Liver (tissue), 9 donors: ENCODE data around the gene DCBLD2. TPM values are rescaled to one million over a fixed set of nuclear protein-coding genes. Genes with fewer than 3 reads are reported as not detected.
"Not testable (repeated sequence)": the region's sequence is repeated elsewhere in the genome, so short reads cannot be mapped to it uniquely, and the experiment has no call there.

Source experiments
- DNase-seq: peaks from one replicate; pipeline ENCODE4 v3.0.0-alpha.2; 2017; ENCODE audit warnings: low spot score
- H3K27ac ChIP-seq, 2 donors: one replicate each; pipeline ENCODE4 v1.7.0; 2013; ENCODE audit warnings: inconsistent platforms in 2 of 2, low read length in 2 of 2, control low read depth in 1 of 2, low read depth in 1 of 2, mild to moderate bottlenecking in 1 of 2
- H3K27me3 ChIP-seq, 4 donors: one replicate each; pipeline versions ENCODE4 v1.6.1 to v1.7.0; 2013; ENCODE audit warnings: low read length in 3 of 4, inconsistent platforms in 1 of 4, mild to moderate bottlenecking in 1 of 4, moderate library complexity in 1 of 4; ENCODE audit not compliant: control insufficient read depth in 4 of 4, insufficient read depth in 4 of 4
- H3K36me3 ChIP-seq, 4 donors: one replicate each; pipeline versions ENCODE4 v1.6.1 to v1.7.0; 2013; ENCODE audit warnings: low read length in 3 of 4, mild to moderate bottlenecking in 3 of 4, low read depth in 1 of 4, moderate library complexity in 1 of 4; ENCODE audit not compliant: control insufficient read depth in 4 of 4, insufficient read depth in 3 of 4
- H3K4me1 ChIP-seq, 4 donors: one replicate each; pipeline versions ENCODE4 v1.6.1 to v1.7.0; 2013; ENCODE audit warnings: low read length in 3 of 4, mild to moderate bottlenecking in 3 of 4, moderate library complexity in 1 of 4; ENCODE audit not compliant: control insufficient read depth in 4 of 4, insufficient read depth in 4 of 4
- H3K4me3 ChIP-seq, 3 donors: one replicate each; pipeline versions ENCODE4 v1.6.1 to v1.7.0; 2013; ENCODE audit warnings: low read length in 3 of 3, control low read depth in 1 of 3, low read depth in 1 of 3, mild to moderate bottlenecking in 1 of 3
- H3K9ac ChIP-seq, 2 donors: one replicate each; pipeline ENCODE4 v1.7.0; 2013; ENCODE audit warnings: low read length in 2 of 2, mild to moderate bottlenecking in 2 of 2, moderate library complexity in 2 of 2, control low read depth in 1 of 2, low read depth in 1 of 2
- H3K9me3 ChIP-seq, 4 donors: one replicate each; pipeline versions ENCODE4 v1.6.1 to v1.7.0; 2013; ENCODE audit warnings: low read length in 3 of 4; ENCODE audit not compliant: control insufficient read depth in 4 of 4
- EGR1 ChIP-seq, 2 donors: IDR thresholded peaks; 2 replicates each; pipeline ENCODE4 v1.6.1; 2016 to 2018; ENCODE audit warnings: antibody characterized with exemption in 2 of 2, low read depth in 2 of 2
- FOXA1 ChIP-seq: IDR thresholded peaks from 2 replicates; pipeline ENCODE4 v1.6.1; 2016; ENCODE audit warnings: antibody characterized with exemption
- FOXA2 ChIP-seq: IDR thresholded peaks from 2 replicates; pipeline ENCODE4 v1.6.1; 2016; ENCODE audit warnings: antibody characterized with exemption
- GABPA ChIP-seq, 2 donors: IDR thresholded peaks in 1 of 2; conservative IDR thresholded peaks in 1 of 2; 2 replicates each; pipeline ENCODE4 v1.6.1; 2016; ENCODE audit warnings: antibody characterized with exemption in 2 of 2, mild to moderate bottlenecking in 1 of 2, moderate library complexity in 1 of 2
- HNF4A ChIP-seq, 2 donors: conservative IDR thresholded peaks; 2 replicates each; pipeline ENCODE4 v1.6.1; 2016; ENCODE audit warnings: antibody characterized with exemption in 2 of 2, mild to moderate bottlenecking in 2 of 2
- HNF4G ChIP-seq: IDR thresholded peaks from 2 replicates; pipeline ENCODE4 v1.6.1; 2016; ENCODE audit warnings: antibody characterized with exemption
- JUND ChIP-seq, 2 donors: IDR thresholded peaks; 2 replicates each; pipeline ENCODE4 v1.6.1; 2016; ENCODE audit warnings: antibody characterized with exemption in 2 of 2
- NR2F2 ChIP-seq: IDR thresholded peaks from 2 replicates; pipeline ENCODE4 v1.6.1; 2016; ENCODE audit warnings: antibody characterized with exemption
- RAD21 ChIP-seq, 2 donors: IDR thresholded peaks; 2 replicates each; pipeline ENCODE4 v1.6.1; 2016; ENCODE audit warnings: antibody characterized with exemption in 2 of 2, mild to moderate bottlenecking in 2 of 2
- RXRA ChIP-seq, 2 donors: IDR thresholded peaks; 2 replicates each; pipeline ENCODE4 v1.6.1; 2017 to 2018; ENCODE audit warnings: antibody characterized with exemption in 2 of 2, mild to moderate bottlenecking in 1 of 2
- SP1 ChIP-seq: IDR thresholded peaks from 2 replicates; pipeline ENCODE4 v1.6.1; 2018; ENCODE audit warnings: antibody characterized with exemption, mild to moderate bottlenecking
- TAF1 ChIP-seq: conservative IDR thresholded peaks from 2 replicates; pipeline ENCODE4 v1.6.1; 2016; ENCODE audit warnings: antibody characterized with exemption, mild to moderate bottlenecking
- YY1 ChIP-seq: IDR thresholded peaks from 2 replicates; pipeline ENCODE4 v1.6.1; 2016; ENCODE audit warnings: antibody characterized with exemption, mild to moderate bottlenecking
- ZBTB33 ChIP-seq: IDR thresholded peaks from 2 replicates; pipeline ENCODE4 v1.6.1; 2016; ENCODE audit warnings: antibody characterized with exemption
- WGBS: extraction: QIAGEN DNeasy Blood & Tissue Kit; methylation state at CpG from one replicate; pipeline ENCODE4 v1.1.7; 2013; 5-methylcytosine and 5-hydroxymethylcytosine counted together
- polyA plus RNA-seq, 2 donors: library from polyadenylated mRNA; stranded (reverse) in 1 of 2; unstranded in 1 of 2; fragments of 200-250 nt in 1 of 2; fragments of >200 nt in 1 of 2; fragmentation: Nextera tagmentation in 1 of 2; extraction: Ambion mirVana in 1 of 2; gene quantifications; one replicate each; pipeline versions ENCODE4 v1.2.1 to v1.2.3, GENCODE V29; 2013 to 2015
- total RNA-seq, 2 donors: library from RNA; depleted of rRNA; stranded (reverse); fragments of >200 nt; gene quantifications; one replicate each; pipeline ENCODE4 v1.2.3, GENCODE V29; 2014
- TF ChIP-seq, protein P1 (sequence below): fragments of 150-350 bp; IDR thresholded peaks from 2 replicates; pipeline ENCODE4 v1.5.1; 2017; ENCODE audit warnings: improper control_type of control experiment, low read depth, low read length; ENCODE audit not compliant: missing input control
- TF ChIP-seq, protein P2 (sequence below): IDR thresholded peaks from 2 replicates; pipeline ENCODE4 v1.6.1; 2016; ENCODE audit warnings: antibody characterized with exemption
- TF ChIP-seq, protein P3 (sequence below): IDR thresholded peaks from 2 replicates; pipeline ENCODE4 v1.6.1; 2016; ENCODE audit warnings: antibody characterized with exemption
- TF ChIP-seq, protein P4 (sequence below): IDR thresholded peaks from 2 replicates; pipeline ENCODE4 v1.6.1; 2016; ENCODE audit warnings: antibody characterized with exemption, mild to moderate bottlenecking
- donor health status: healthy.
- donor health status: healthy.
- donor health status: healthy.
- donor health status: healthy.
- donor health status: healthy.

Gene DCBLD2
- total and polyA plus RNA-seq, 4 donors = 4.7 to 14.7 (median 9.1) TPM

DNA sequence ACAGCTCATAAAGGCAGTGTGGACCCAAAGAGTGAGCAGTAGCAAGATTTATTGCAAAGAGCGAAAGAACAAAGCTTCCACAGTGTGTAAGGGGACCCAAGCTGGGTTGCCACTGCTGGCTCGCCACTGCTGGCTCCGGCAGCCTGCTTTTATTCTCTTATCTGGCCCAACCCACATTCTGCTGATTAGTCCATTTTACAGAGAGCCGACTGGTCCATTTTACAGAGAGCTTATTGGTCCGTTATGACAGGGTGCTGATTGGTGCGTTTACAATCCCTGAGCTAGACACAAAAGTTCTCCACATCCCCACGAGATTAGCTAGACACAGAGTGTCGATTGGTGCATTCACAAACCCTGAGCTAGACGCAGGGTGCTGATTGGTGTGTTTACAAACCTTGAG is 44.2 kb downstream of the DCBLD2 start:
- not testable (repeated sequence) for H3K9me3 ChIP-seq, H3K9ac ChIP-seq, H3K4me3 ChIP-seq, H3K4me1 ChIP-seq, H3K36me3 ChIP-seq, H3K27me3 ChIP-seq, H3K27ac ChIP-seq, DNase-seq
- WGBS = 94% methylated on average over 9 of the region's 9 CpGs

GRCh38 chr3:98856724-98857123 is 44.8 kb downstream of the DCBLD2 start:
- no peak overlapping the region for H3K27ac ChIP-seq
- peaks cover 0 to 4% (median 0%) of the 10 kb centered on the region in 4 donors for H3K9me3 ChIP-seq
- TF ChIP-seq HNF4A (conservative IDR thresholded peaks at IDR 0.05) = no peak
- TF ChIP-seq, protein P1, sequence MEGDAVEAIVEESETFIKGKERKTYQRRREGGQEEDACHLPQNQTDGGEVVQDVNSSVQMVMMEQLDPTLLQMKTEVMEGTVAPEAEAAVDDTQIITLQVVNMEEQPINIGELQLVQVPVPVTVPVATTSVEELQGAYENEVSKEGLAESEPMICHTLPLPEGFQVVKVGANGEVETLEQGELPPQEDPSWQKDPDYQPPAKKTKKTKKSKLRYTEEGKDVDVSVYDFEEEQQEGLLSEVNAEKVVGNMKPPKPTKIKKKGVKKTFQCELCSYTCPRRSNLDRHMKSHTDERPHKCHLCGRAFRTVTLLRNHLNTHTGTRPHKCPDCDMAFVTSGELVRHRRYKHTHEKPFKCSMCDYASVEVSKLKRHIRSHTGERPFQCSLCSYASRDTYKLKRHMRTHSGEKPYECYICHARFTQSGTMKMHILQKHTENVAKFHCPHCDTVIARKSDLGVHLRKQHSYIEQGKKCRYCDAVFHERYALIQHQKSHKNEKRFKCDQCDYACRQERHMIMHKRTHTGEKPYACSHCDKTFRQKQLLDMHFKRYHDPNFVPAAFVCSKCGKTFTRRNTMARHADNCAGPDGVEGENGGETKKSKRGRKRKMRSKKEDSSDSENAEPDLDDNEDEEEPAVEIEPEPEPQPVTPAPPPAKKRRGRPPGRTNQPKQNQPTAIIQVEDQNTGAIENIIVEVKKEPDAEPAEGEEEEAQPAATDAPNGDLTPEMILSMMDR = no peak
- TF ChIP-seq RXRA (IDR thresholded peaks at IDR 0.05) = no peak
- TF ChIP-seq, protein P2, sequence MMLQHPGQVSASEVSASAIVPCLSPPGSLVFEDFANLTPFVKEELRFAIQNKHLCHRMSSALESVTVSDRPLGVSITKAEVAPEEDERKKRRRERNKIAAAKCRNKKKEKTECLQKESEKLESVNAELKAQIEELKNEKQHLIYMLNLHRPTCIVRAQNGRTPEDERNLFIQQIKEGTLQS = no peak
- TF ChIP-seq HNF4G = no peak
- TF ChIP-seq RAD21 (IDR thresholded peaks at IDR 0.05) = no peak
- TF ChIP-seq ZBTB33 = no peak
- TF ChIP-seq SP1 = no peak
- TF ChIP-seq JUND (IDR thresholded peaks at IDR 0.05) = no peak
- TF ChIP-seq, protein P3, sequence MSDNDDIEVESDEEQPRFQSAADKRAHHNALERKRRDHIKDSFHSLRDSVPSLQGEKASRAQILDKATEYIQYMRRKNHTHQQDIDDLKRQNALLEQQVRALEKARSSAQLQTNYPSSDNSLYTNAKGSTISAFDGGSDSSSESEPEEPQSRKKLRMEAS = no peak
- TF ChIP-seq, protein P4, sequence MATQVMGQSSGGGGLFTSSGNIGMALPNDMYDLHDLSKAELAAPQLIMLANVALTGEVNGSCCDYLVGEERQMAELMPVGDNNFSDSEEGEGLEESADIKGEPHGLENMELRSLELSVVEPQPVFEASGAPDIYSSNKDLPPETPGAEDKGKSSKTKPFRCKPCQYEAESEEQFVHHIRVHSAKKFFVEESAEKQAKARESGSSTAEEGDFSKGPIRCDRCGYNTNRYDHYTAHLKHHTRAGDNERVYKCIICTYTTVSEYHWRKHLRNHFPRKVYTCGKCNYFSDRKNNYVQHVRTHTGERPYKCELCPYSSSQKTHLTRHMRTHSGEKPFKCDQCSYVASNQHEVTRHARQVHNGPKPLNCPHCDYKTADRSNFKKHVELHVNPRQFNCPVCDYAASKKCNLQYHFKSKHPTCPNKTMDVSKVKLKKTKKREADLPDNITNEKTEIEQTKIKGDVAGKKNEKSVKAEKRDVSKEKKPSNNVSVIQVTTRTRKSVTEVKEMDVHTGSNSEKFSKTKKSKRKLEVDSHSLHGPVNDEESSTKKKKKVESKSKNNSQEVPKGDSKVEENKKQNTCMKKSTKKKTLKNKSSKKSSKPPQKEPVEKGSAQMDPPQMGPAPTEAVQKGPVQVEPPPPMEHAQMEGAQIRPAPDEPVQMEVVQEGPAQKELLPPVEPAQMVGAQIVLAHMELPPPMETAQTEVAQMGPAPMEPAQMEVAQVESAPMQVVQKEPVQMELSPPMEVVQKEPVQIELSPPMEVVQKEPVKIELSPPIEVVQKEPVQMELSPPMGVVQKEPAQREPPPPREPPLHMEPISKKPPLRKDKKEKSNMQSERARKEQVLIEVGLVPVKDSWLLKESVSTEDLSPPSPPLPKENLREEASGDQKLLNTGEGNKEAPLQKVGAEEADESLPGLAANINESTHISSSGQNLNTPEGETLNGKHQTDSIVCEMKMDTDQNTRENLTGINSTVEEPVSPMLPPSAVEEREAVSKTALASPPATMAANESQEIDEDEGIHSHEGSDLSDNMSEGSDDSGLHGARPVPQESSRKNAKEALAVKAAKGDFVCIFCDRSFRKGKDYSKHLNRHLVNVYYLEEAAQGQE = no peak
- no peak for TF ChIP-seq YY1
- TF ChIP-seq NR2F2 = no peak
- no peak for TF ChIP-seq GABPA (IDR thresholded peaks at IDR 0.05 in 1 of 2, conservative IDR thresholded peaks at IDR 0.05 in 1 of 2)
- TF ChIP-seq EGR1 (IDR thresholded peaks at IDR 0.05; ENCODE audit: low read depth in 2 of 2) = no peak
- TF ChIP-seq FOXA1 = no peak
- TF ChIP-seq TAF1 = no peak
- TF ChIP-seq FOXA2 = no peak
- peaks cover 0 to 4% (median under 1%) of the 10 kb centered on the region in 4 donors for H3K36me3 ChIP-seq
- H3K4me1 ChIP-seq = no peaks in the 10 kb centered on the region
- no peak for DNase-seq
- H3K9ac ChIP-seq = no peak overlapping the region
- no peaks in the 10 kb centered on the region for H3K27me3 ChIP-seq
- WGBS = 93% methylated on average over 8 of the region's 8 CpGs
- H3K4me3 ChIP-seq = no peak overlapping the region
